Stimulated activated CD4-positive, alpha-beta T cell treated with anti-CD3 and anti-CD28 coated beads, Interleukin-2, amount 100 ng/mL, for 48 hours (primary cell): ENCODE measurements around the gene SPDYE16.
"Not testable (repeated sequence)": the region's sequence is repeated elsewhere in the genome, so short reads cannot be mapped to it uniquely, and the experiment has no call there.

Experiments
- DNase-seq, 2 donors: peaks; one replicate each; pipeline ENCODE4 v3.0.0-alpha.2; 2020

Gene SPDYE16

GRCh38 chr7:76549025-76549854 lies 6.1 kb upstream of the SPDYE16 start:
- peak; percentile 72 to 85 for DNase-seq

- DNase-seq, result not testable (repeated sequence)
These were observed 11.5 kb downstream of the SPDYE16 start for GRCh38 chr7:76531643-76532042.

GRCh38 chr7:76526183-76526582 lies 16.9 kb downstream of the SPDYE16 start:
- DNase-seq, result not testable (repeated sequence)

GRCh38 chr7:76516932-76517331 lies 26.2 kb downstream of the SPDYE16 start:
- not testable (repeated sequence) for DNase-seq

- DNase-seq, result peak in 1 of 2 donors; percentile 50
These were observed 27.1 kb downstream of the SPDYE16 start for GRCh38 chr7:76515999-76516443.

- no peak for DNase-seq
These were observed 27.9 kb downstream of the SPDYE16 start for GRCh38 chr7:76514926-76515771.

GRCh38 chr7:76513817-76514799 lies 29.0 kb downstream of the SPDYE16 start:
- DNase-seq, result no peak

GRCh38 chr7:76512941-76513816 lies 29.9 kb downstream of the SPDYE16 start:
- no peak for DNase-seq

- DNase-seq, result not testable (repeated sequence)
These were observed 30.9 kb downstream of the SPDYE16 start for GRCh38 chr7:76511911-76512885.

GRCh38 chr7:76511200-76511910 lies 31.7 kb downstream of the SPDYE16 start:
- DNase-seq, result not testable (repeated sequence)

GRCh38 chr7:76509931-76510877 lies 32.9 kb downstream of the SPDYE16 start, which contains the start of gene UPK3B:
TSS of gene UPK3B (plus strand) at chr7:76510552. CDS start at chr7:76510653, 101 bp downstream.
- no peak for DNase-seq

GRCh38 chr7:76507723-76508406 lies 35.2 kb downstream of the SPDYE16 start:
- no peak for DNase-seq

- not testable (repeated sequence) for DNase-seq
These were observed 36.5 kb downstream of the SPDYE16 start for GRCh38 chr7:76506643-76507042.

GRCh38 chr7:76506081-76506440 lies 37.0 kb downstream of the SPDYE16 start:
- DNase-seq, result no peak

- DNase-seq, result no peak
These were observed 37.7 kb downstream of the SPDYE16 start for GRCh38 chr7:76505168-76506080.
